NCI-H1436 treated with DMSO at 0.1 percent for 48 hours (cell line): ENCODE results near the gene PEX26.
"Not testable (repeated sequence)": the region's sequence is repeated elsewhere in the genome, so short reads cannot be mapped to it uniquely, and the experiment has no call there.

ENCODE experiments used
- DNase-seq: peaks from one replicate; lab custom pipeline; 2025; lab: John Stamatoyannopoulos, UW

Gene PEX26

DNA sequence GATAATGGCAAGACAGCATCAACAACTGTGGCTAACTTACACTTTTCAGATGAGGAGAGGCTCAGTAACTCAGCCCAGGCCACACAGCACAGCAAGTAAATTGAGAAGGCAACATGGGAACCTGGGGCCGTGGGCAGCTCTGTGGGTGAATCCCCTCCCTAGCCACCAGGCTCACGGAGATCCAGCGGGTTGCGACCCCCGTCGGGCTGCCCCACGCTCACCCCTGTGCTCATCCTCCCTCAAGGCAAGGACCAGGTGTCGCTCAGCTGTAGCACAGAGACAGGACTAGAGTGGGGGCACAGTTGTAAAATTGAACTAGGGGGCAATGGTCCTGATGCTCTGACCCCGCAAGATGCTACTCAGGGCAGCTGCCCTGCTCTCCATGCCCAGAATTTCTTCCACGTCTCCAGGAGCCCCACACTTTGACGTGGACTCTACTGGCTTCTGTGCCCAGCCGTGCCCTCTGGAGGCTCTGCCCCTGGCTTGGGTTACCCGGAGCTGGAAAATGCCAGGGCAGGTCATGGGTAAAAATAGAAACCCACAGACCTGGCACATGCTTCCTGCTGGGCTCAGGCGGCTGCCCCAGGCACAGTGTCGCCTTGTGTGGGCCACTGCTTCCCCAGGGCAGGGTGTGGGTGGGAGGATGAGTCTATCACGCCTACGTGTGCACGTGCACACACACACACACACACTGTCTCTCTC, 41.8 kb downstream of the PEX26 start:
- no peak for DNase-seq

DNA sequence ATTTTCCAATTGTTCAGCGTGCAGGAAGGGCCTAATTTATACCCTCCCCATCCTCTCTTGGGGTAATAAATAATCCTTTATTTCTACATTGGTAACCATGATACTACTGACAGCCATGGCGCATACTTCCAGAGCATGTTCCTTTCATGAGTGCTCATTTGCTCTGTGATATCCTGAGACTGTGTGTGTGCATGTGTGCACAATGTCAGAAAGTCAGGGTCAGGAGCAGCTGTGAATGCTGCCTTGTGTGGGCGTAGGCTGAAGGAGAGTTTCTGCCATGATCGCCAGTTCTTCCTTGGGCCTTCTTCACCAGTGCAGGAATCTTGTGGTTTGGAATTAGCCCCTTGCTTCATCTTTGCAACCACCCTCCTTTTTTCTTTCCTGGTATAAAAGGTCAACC, 43.1 kb downstream of the PEX26 start:
- no peak for DNase-seq

GRCh38 chr22:18121506-18121905, 43.7 kb downstream of the PEX26 start:
- DNase-seq: no peak

GRCh38 chr22:18121954-18122554, 44.3 kb downstream of the PEX26 start:
- no peak for DNase-seq

- DNase-seq: not testable (repeated sequence)
Observed at GRCh38 chr22:18123476-18124025, 45.8 kb downstream of the PEX26 start.

GRCh38 chr22:18126606-18127005, 48.8 kb downstream of the PEX26 start:
- DNase-seq: no peak

- no peak for DNase-seq
Observed at GRCh38 chr22:18130018-18130417, 52.2 kb downstream of the PEX26 start.

GRCh38 chr22:18130699-18131429, 53.1 kb downstream of the PEX26 start:
- no peak for DNase-seq

- no peak for DNase-seq
Observed at GRCh38 chr22:18133452-18133851, 55.7 kb downstream of the PEX26 start.

DNA sequence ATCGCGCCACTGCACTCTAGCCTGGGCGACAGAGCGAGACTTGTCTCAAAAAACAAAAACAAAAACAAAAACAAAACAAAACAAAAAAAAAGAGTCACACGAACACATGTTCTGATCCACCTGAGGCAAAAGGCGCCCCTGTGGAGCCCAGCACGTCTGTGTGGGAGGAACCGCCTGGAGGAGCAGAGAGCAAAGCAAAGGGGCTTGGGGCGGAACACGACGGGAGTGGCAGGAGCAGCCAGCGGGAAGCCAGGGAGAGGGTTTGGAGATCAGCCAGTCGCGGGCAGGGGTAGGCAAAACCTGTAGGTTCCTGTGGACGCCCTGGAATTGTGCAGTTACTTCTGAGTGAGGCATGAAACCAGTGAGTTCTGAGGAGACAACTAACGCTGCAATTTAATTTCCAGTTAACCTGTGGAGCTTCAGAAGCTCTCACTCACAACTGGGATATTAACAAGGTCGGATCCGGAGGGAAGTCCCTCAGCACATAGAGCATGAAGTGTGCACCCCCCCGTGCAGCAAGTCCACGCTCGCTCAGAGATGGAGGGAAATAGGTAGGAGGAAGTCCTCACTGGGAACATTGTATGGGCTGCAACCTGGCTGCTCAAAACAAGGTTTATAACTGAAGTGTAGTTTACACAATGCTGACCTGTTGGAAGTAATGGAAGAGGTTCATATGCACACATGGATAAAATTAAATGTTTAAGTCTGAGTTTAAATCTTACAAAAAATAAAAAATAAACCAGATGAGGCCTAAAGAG, 59.0 kb downstream of the PEX26 start:
- DNase-seq: no peak

- DNase-seq: not testable (repeated sequence)
Observed at GRCh38 chr22:18141004-18141403, 63.2 kb downstream of the PEX26 start.

DNA sequence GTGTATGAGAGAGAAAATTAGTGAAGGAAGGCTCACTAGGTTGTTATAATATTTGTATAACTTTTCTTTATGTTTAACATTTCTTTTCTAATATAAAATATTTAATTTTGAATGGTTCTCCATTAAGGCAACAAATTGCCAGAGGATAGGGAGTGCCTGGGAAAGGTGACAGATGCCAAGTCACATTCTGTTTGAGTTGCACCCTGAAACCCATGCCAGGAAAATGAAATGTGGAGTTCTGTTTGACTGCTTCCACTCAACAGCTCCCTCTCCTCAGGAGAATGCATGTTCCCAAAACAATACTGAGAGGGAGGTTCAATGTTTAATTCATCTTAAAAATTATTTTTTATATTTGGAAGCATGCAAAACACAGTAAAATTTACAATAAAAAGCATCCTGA, 66.3 kb downstream of the PEX26 start:
- no peak for DNase-seq

DNA sequence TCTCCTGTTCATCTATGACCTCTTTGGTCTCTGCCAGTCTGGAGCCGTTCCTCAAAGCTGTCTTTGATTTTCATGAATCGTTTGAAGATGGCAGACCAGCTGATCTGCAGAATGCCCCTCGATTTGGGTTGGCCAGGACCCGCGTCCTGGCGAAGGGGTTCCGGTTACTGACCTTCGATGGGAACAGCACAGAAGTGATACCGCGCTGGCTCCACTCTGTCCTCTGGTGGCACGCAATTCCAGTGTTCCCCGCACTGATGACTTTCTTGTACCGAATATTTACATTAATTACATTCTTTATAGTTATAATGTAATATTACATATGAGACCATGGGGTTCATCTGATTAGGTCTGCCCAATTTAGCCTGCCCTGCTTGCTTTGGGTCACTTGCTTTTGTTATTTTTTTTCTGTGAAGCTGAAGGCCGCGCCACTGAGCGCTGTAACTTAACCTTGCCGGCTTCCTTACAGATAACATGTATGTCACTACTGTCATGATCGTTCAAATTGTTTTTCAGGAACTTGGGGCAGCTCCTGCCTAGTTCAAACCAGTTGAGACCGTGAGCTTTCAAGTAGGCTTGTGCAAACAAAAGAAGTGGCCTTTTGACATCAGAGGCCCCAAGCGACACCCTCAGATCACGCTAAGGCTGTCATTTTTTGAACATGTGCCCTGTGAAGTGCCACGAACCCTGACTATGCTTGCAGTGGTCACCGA, 68.0 kb downstream of the PEX26 start:
- no peak for DNase-seq

- no peak for DNase-seq
Observed at GRCh38 chr22:18146389-18146753, 68.6 kb downstream of the PEX26 start.

- no peak for DNase-seq
Observed at GRCh38 chr22:18147791-18148190, 70.0 kb downstream of the PEX26 start.

- DNase-seq: no peak
Observed at GRCh38 chr22:18148293-18148965, 70.6 kb downstream of the PEX26 start.

DNA sequence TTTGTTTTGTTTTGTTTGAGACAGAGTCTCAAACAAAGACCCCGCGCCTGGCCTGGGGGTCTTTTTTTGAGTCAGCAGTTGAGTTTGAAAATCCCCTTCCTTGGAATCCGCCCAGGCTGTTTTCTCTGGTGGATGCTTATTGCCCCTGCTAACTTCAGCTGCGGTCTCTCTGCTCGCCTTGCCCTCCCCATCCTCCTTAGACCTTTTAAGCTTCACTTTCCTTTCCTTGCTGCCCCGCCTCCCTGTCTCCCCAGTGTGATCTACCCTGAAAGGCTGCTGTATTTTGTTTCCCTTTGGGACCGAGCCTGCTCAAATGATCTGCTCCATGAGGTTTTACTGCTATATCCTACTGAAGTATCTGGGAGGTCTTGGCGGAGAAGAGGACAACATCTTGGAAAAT, 74.7 kb downstream of the PEX26 start:
- no peak for DNase-seq

DNA sequence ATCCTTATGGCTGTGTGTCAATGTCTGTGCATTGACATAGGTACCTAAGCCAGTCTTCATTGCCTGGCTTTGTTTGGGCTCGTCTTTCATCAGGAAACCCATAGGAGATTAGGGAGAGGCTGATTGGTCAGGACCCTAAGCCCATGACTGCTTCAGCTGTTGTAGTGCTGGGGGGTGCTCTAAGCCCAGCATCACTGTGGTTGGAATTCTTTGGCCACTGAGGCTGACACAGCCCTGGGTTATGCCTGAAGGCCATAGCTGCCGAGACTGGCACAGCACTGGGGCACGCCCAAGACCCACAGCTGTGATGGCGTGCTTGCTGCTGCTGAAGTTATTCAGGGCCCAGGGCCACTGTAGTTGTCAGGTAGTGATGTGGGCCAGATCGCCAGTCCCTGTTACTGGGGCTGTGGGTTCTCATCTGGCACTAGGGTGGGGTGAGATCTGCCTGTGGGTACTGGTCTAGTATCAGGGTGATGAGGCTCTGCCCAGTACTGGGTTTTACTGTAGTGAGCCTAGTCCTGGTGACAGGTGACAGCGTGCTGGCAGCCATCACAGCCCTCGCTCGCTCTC, 77.1 kb downstream of the PEX26 start:
- DNase-seq: no peak
